NCI-H1092 (cell line): Measurements from ENCODE around the gene KLRC4.
"Not testable (repeated sequence)": the region's sequence is repeated elsewhere in the genome, so short reads cannot be mapped to it uniquely, and the experiment has no call there.

Experiments used
- DNase-seq: peaks from one replicate; lab custom pipeline; 2025; lab: John Stamatoyannopoulos, UW

KLRC4 gene

DNA sequence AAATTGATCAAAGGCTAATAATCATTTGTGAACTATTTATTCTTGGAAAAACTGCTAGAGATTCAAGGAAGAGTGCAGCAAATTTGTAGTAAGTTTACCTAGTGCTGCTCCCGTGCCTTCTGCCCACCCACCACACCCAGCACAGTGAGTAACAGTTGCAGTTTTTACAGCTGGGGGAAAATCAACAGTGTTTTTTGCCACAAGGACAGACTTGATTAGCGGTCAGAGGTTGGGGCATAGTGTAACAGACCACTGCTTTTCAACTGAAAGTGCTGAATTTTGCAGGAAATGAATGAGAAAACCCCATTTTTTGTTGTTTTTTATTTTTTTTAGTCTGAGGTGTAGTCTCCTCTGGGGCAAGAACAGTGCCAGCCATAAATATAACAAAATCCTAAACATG is 12.3 kb downstream of the KLRC4 start:
- DNase-seq = no peak

GRCh38 chr12:10396176-10396575 is 13.4 kb downstream of the KLRC4 start:
- DNase-seq = not testable (repeated sequence)

GRCh38 chr12:10395390-10395998 is 14.1 kb downstream of the KLRC4 start:
- no peak for DNase-seq

DNA sequence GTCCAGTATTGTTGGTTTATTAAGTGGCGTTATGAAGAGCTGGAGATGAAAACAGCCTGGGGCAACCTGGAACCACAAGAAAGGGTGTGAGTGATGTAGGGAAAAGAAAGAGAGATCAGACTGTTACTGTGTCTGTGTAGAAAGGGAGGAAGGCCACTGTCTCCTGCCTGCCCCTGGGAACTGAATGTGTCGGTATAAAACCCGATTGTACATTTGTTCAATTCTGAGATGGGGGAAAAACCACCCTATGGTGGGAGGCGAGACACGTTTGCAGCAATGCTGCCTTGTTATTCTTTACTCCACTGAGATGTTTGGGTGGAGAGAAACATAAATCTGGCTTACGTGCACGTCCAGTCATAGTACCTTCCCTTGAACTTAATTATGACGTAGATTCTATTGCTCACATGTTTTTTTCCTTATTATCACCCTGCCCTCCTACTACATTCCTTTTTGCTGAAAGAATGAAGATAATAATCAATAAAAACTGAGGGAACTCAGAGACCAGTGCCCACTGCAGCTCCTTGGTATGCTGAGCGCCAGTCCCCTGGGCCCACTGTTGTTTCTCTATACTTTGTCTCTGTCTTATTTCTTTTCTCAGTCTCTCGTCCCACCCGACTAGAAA is 14.9 kb downstream of the KLRC4 start:
- DNase-seq = not testable (repeated sequence)

DNA sequence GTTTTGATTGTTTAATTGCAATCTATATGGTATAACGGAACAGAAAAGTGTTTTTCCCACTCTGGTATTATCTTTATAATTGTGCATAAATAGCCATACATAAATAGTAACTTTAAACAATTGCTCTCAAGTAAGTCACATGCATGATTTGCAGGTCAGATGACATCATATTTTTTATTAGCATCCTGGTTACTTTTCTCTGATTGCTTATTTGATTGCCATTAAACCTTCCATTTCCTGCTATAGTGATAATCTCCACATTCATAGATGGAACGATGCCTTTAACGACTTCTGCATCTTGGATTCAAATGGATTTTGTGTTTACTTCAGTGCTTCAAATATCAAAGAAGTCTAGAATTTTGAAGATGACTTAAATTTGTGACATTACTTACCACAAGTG is 16.3 kb downstream of the KLRC4 start:
- no peak for DNase-seq

- peak; percentile 73 for DNase-seq
Observed at GRCh38 chr12:10392394-10392930, 17.1 kb downstream of the KLRC4 start.

- not testable (repeated sequence) for DNase-seq
Observed at GRCh38 chr12:10390991-10391390, 18.6 kb downstream of the KLRC4 start.

GRCh38 chr12:10389904-10390303 is 19.7 kb downstream of the KLRC4 start, which contains the start of gene KLRK1:
Gene KLRK1 (minus strand): TSS chr12:10390041. CDS start chr12:10388810, 1,231 bp downstream.
- no peak for DNase-seq

DNA sequence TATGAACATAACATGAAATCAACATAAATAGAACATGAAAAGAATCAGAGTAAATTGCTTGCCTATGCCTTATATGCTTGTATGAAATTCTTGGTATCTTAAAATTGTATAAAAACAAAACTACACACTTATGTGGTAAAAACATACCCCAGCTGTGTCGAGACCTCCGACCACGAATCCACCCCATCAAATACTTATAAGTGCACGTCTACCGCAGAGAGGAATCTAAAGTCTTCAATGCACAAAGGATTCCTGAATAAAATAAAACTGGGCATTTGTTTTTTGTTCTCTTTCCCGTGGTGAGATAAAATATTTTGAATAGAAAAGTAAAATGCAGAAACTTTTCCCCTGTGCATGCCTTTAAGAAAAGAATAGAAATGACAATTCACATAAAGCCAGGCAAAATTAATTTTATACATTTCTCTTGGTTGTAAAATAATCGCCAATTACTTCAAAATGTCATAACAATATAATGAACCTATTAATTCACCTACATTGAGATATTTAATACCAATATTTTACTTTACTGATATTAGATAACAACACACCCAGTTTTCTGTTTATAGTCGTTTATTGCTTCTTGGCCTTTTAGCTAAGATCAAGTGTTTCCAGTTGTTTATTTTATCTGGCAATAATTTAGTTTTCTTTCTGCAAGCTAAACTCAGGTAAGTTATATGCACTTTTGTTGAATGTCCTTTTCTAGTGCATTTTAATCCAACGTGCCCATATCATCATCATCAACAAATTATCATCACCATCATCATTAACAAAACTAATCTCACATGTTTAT is 20.7 kb downstream of the KLRC4 start:
- DNase-seq = no peak

DNA sequence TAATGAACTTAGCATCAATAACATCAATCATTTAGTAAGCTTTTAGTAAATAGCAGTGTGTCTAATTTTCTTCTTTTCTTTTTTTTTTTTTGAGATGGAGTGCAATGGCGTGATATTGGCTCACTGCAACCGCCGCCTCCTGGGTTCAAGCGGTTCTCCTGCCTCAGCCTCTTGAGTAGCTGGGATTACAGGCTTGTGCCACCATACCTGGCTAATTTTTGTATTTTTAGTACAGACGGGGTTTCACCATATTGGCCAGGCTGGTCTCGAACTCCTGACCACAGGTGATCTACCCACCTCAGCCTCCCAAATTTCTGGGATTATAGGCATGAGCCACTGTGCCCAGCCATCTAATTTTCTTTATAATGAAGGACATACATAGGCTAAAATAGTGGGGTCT is 22.1 kb downstream of the KLRC4 start:
- not testable (repeated sequence) for DNase-seq

DNA sequence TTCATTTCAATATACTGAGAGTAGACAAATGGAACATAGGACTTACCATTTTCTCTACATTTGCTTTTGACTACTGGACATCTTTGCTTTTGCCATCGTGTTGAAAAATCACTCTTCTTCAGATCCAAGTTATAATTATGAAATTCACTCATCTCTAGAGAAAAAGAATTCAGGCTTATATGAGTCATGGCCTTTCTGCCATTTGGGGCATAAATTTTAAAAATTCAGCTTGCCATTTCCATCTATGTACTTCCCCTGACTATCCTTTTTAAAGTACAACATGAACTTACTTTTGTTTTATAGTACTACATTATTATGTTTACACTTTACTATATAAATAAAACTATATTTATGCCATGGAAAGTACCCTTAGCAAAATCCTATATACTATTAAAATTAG is 22.7 kb downstream of the KLRC4 start:
- DNase-seq = no peak

DNA sequence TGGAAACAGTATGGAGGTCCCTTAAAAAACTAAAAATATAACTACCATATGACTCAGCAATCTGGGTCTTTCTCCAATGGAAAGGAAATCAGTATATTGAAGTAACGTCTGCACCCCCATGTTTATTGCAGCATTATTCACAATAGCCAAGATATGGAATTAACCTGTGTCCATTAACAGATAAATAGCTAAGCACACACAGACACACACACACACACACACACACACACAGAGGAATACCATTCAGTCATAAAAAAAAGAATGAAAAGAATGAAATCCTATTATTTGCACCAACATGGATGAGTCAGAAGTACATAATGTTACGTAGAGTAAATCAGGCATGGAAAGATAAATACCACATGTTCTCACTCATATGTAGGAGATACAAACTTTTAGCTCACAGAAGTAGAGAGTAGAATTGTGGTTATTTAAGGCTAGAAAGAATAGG is 24.4 kb downstream of the KLRC4 start:
- no peak for DNase-seq

DNA sequence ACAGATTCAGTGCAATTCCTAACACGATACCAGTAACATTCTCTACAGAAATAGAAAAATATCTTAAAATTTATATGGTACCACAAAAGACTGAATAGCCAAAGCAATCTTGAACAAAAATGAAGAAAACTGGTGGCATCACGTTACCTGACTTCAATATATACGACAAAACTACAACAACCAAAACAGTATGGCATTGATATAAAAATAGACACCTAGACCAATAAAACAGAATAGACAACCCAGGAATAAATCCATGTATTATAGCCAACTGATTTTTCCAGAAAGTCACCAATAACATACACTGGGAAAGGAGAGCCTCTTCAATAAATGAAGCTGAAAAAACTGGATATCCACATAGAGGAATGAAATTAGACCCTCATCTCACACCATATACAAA is 25.4 kb downstream of the KLRC4 start:
- no peak for DNase-seq

GRCh38 chr12:10381928-10382628 is 27.5 kb downstream of the KLRC4 start:
- DNase-seq = no peak

- DNase-seq = not testable (repeated sequence)
Observed at GRCh38 chr12:10378737-10379136, 30.8 kb downstream of the KLRC4 start.

- DNase-seq = no peak
Observed at GRCh38 chr12:10374624-10375018, 34.9 kb downstream of the KLRC4 start.

DNA sequence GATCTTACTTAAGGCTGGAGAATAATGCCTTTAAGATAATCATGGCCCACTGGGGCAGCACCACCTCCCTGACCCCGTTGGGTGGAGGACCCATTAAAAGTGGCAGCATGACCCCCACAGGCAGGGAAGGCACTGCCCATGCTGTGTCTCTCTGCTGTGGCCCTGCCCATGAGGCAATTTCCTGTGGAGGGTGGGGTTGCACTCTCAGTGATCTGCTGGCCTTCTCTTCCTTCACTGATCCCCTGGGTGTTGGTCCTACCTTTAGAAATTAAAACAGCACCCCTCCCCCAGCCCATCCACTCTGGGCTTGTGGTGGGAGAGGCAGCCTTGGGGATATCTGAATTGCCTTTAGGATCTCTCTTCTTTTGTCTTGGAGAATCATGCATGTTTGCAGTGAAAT is 37.0 kb downstream of the KLRC4 start:
- DNase-seq = no peak

- DNase-seq = not testable (repeated sequence)
Observed at GRCh38 chr12:10371893-10372535, 37.5 kb downstream of the KLRC4 start.

DNA sequence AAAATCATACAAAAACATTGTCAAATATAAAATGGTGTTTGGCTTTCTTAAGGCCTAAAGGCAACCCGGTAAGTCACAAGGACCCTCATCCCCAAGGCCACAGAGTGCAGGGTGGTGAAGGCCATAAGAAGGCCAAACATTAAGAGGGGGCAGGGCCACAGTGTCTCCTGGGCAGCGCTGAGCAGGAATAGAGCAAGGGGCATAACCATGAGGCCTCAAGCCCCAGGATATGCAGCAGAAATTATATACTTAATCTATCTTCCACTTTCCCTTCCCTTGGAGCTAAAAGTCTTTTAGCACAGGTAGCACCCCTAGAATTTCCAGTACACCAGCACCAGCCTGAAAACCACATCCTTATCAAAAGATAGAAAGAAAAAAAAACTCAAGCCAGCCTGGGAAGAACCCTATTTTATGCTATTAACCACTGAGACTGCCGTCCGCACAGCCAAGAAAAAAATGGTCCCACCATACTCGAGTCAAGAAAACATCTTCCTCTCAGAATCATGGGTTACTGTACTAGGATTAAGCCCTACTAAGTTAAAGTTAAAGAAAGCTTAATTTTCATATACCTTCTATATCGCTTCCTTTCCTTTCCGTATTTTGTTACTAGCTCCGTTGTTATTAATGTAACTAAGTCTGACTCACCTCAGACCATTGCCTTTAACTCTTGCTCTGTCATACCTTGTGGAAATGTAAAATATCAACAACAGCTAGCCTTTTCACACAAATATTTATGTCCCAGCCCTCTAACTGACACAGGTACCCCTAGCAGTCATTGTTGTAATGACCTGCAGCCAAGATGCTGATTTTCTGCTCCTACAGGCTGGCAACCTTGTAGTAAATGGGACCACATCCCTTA is 39.8 kb downstream of the KLRC4 start:
- DNase-seq = no peak
